GM13976 (cell line): Measurements from ENCODE around the gene MSL3.

Experiments
- DNase-seq: peaks from one replicate; pipeline ENCODE4 v3.0.0; 2012; ENCODE audit warnings: low spot score
- CTCF ChIP-seq: IDR thresholded peaks from 2 replicates; pipeline ENCODE4 v1.5.1; 2012; ENCODE audit warnings: borderline replicate concordance, mild to moderate bottlenecking; ENCODE audit not compliant: insufficient read depth; ENCODE audit errors: extremely low read depth, missing control alignments, control extremely low read depth
- in situ Hi-C: fragments of 300-500 bp; cut with MboI; formaldehyde crosslinking; loops from one replicate; pipeline ENCODE4 v1.12.0; 2022; ENCODE audit warnings: low sequenced_read_pairs, mixed read lengths, inconsistent platforms; ENCODE audit not compliant: unreplicated experiment

Gene MSL3

GRCh38 chrX:11753668-11754067, 4.4 kb upstream of the MSL3 start:
- no peak for TF ChIP-seq CTCF
- in situ Hi-C loops = no loop called here
- no peak for DNase-seq

GRCh38 chrX:11754958-11755645, 2.9 kb upstream of the MSL3 start:
- DNase-seq = no peak
- no peak for TF ChIP-seq CTCF
- in situ Hi-C loops = no loop called here

GRCh38 chrX:11755724-11756123, 2.3 kb upstream of the MSL3 start:
- DNase-seq = no peak
- in situ Hi-C loops = no loop called here
- no peak for TF ChIP-seq CTCF

GRCh38 chrX:11756354-11757318, 1.4 kb upstream of the MSL3 start:
- no peak for DNase-seq
- in situ Hi-C loops = no loop called here

GRCh38 chrX:11757397-11757718, 679 bp upstream of the MSL3 start:
- no peak for DNase-seq
- in situ Hi-C loops = no loop called here

More at GRCh38 chrX:11756354-11757318, 1.4 kb upstream of the MSL3 start:
- peak; percentile 42 for TF ChIP-seq CTCF

More at GRCh38 chrX:11757397-11757718, 679 bp upstream of the MSL3 start:
- no peak for TF ChIP-seq CTCF
